GM19468 (cell line): Measurements from ENCODE around the gene KBTBD7.

ENCODE experiments used
- ATAC-seq: cut with Tn5 transposase; IDR thresholded peaks from one replicate; pipeline ENCODE4 v1.9.1; 2021; ENCODE audit warnings: mild to moderate bottlenecking, moderate library complexity, moderate number of reproducible peaks; ENCODE audit not compliant: unreplicated experiment; ENCODE audit errors: extremely low read depth

The KBTBD7 gene, protein sequence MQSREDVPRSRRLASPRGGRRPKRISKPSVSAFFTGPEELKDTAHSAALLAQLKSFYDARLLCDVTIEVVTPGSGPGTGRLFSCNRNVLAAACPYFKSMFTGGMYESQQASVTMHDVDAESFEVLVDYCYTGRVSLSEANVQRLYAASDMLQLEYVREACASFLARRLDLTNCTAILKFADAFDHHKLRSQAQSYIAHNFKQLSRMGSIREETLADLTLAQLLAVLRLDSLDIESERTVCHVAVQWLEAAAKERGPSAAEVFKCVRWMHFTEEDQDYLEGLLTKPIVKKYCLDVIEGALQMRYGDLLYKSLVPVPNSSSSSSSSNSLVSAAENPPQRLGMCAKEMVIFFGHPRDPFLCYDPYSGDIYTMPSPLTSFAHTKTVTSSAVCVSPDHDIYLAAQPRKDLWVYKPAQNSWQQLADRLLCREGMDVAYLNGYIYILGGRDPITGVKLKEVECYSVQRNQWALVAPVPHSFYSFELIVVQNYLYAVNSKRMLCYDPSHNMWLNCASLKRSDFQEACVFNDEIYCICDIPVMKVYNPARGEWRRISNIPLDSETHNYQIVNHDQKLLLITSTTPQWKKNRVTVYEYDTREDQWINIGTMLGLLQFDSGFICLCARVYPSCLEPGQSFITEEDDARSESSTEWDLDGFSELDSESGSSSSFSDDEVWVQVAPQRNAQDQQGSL

DNA sequence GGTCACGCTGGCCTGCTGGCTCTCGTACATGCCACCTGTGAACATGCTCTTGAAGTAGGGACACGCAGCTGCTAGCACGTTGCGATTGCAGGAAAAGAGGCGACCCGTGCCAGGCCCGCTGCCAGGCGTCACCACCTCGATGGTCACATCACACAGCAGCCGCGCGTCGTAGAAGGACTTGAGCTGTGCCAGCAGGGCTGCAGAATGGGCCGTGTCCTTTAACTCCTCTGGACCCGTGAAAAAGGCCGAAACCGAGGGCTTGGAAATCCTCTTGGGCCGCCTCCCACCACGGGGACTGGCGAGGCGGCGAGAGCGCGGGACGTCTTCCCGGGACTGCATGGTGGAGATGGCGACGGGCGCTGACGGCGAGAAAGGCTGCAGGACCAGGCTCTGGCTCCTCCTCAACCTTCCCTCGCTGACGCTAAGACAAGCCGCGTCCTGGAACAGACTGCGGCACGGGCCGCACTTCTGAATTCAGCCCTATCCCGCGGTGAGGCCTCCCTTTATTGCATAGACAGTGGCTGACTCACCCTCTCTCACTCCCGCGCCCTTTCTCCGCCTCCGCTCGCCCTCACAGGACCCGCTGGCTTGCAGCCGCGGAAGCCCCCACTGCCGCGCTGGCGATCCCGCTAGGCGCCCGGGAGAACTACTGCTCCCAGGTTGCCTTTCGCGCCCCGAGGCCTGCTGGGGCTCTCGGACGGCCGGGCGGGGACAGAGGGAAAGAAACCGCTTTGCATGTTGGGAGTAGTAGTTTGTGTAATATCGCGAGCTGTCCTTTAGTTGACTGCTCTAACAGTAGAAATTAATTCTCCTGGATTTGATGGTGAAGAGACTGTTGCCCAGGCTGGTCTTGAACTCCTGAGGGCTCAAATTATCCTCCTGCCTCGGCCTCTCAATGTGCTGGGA, at the start of gene KBTBD7:
TSS of gene KBTBD7 (minus strand) at position 651 of the 906 bp plus-strand sequence. CDS start at position 339, 312 bp downstream.
- ATAC-seq, result peak; percentile 89

DNA sequence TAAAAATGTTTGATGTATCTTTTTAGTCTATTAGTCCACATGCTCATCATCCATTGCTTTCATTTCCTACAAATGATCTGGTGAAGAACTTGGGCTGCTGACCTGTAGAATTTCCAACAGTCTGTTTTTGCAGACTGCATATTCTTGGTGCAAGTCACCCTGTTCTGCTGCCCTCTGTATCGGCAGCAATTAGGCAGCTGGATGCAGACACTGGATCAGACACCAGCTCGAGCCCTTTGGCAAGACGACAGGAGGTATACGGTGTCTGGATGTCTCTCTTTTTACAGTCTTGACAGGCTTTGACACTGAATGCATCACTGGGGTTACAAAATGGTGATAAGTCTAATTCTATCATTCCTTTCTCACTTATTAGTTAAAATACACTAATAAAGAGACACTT, 47.3 kb upstream of the KBTBD7 start:
- ATAC-seq, result no peak

DNA sequence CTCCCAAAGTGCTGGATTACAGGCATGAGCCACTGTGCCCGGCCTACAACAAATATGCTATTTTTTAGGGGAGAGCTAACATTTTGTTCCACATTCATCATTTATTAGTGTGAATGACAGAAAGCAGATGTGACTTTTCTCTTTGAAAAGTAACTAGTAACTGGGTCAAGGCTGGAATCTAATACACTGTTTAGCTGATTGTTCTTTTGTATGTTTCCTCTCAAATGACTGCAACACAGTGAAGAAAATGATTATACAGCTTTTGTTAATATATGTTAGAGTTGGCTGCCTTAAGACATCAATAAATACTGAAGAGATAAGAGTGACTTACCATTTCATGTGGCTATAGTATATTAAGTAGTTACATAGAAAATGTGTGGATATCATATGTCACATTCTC, 42.0 kb upstream of the KBTBD7 start:
- ATAC-seq, result no peak

DNA sequence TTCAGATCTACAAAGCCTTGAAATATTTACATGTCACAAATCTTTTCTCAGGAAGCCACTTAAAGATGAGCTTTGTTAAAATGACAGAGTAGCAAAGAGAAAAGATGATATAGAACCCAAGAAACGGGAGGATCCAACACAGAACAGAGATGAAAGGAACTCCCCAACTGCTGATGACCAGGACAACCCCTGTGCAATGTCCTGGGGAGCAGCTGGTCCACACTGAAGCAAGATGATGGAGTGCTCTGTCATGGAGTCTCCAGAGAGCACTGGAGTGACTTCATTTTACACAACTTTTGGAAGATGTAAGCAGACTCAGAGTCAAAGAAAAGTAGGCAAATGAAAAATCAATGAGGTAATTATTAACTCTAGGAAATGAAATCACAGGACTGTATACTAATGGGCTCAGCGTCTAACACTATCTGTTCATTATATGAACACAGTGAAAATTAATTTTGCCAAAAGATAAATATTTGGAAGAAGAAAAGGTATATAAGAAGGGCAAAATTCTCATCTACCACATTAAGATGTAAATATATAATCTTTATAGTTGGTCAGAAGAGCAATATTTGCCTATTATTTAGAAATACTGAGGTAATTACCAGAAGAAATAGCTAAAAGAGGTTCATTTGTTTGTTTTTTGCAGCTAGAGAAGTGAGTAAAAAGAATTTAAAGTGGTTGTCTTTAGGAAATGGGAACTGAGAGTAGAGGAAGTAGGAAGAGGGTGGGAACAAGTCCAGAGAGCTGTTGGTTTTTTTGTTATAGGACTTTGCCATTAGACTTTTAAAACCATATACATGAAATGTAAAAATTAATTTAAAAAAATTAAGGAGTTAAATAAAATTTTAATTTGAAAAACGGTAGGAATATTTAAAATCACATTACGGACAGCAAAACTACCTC, 38.5 kb upstream of the KBTBD7 start:
- ATAC-seq, result no peak

DNA sequence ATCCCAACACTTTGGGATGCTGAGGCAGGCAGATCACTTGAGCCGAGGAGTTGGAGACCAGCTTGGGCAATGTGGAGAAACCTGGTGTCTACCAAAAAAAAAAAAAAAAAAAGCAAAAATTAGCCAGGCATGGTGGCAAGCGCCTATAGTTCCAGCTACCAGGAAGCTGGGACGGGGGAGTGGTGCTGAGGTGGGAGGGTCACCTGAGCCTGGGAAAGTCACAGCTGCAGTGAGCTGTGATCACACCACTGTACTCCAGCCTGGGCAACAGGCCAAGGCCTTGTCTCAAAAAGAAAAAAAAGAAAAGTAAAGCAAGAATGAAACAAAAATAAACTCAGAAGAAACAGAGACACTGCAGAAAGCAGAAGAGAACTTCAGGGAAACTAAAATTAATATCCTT, 37.4 kb upstream of the KBTBD7 start:
- ATAC-seq, result no peak

DNA sequence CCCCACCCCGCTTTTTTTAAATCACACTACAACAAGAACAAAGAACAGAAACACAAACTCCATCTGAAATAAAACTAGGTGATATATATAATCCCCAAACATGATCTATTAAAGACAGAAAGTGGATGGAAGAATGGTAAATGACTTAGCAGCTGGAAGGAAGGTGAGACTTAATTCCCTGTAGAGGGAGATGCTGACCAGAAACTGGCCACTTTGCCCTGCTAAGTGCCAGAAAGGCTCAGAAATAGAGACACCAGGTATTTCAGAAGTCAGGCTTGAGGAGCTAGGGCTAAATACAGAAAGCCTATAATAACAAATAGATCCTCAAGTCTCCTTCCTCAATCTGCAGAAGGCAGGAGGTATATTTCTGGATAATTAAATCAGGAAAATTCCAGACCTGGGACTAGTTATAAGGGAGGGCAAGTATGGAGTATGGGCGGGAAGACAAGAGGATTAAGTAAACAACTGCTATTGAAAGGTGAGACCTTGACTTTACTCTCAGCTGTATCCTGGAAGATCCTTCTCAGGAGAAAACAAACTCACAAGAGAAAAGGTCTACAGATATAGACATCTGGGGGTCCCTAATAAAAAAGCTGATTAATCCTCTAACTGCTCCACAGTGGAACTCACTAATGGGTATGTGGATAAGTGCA, 36.8 kb upstream of the KBTBD7 start:
- no peak for ATAC-seq

DNA sequence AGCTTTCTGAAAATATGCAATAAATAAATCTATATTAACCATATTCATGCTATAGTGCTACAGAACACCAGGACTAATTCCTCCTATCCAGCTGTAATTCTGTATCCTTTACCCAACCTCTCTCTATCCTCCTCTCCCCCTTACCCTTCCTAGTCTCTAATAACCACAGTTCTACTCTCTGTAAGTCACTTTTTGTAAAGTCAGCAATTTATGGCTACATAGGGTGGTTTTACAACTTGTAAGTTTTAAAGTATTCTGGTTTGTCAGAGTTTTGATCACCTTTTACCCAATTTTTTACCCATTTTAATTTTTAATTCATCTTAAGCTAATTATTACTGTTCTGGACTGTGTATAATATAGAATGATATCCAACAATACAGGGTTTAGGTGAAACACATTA, 35.0 kb upstream of the KBTBD7 start:
- no peak for ATAC-seq

DNA sequence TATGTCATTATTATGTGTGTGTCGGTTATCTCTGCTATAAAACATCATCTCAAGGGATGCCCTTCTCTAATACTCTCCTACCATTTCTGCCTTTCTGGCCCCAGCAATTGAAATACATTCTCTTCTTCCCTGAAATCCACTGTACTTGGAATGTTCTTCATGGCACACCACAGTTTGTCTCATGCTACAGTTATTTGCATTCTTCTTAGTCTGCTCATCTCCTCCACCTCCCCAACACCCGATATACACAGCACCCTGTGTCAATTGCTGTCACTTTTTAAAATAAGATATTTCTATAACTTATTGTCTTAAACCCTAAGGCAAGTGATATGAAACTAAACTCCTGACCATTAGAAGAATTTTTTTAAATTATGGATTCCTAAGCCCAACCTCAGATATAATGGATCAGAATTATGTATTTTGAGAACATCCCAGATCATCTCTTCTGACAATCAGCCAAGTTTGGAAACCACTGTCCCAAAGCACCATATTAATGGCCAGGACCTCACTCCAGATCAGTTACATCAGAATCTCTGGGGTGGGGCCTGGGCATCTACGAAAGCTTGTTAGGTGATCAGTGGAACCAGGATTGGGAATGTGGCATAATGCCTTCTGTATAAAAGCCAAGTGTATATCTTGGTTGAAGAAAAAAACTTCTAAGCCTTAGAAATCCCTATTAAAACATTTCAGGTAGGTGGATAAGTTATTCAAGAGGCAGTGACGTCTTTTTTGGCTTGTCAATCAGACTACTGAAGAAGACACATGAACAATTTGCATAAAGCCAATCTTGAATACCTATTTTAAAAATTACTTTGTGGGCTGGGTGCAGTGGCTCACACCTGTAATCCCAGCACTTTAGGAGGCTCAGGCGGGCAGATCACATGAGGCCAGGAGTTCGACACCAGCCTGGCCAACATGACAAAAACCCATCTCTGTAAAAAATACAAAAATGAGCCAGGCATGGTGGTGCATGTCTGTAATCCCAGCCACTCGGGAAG, 30.0 kb upstream of the KBTBD7 start:
- no peak for ATAC-seq

DNA sequence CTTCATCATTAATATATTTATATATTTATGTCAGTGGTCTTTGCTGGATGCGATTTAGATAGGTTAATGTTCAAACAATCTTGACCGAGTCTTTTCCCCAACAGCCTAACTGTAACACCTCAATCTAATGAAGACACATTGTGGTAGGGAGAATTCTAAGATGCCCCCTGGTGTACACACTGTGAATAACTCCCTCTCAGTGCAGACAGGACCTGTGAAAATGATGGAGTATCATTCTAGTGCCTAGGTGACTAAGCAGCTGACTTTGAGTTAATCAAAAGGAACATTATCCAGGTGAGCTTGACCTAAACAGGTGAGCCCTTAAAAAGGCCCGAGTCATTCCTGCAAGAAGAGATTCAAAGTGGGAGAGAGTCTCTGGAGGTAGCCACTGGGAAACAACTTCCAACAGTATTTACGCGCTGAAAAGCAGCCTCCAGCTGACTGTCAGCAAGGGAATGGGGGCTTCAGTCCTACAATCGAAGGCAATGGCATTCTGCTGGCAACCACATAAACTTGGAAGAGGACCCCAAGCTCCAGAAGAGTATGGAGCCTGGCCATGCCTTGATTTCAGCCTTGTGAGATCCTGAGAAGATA, 28.0 kb upstream of the KBTBD7 start:
- ATAC-seq, result no peak

DNA sequence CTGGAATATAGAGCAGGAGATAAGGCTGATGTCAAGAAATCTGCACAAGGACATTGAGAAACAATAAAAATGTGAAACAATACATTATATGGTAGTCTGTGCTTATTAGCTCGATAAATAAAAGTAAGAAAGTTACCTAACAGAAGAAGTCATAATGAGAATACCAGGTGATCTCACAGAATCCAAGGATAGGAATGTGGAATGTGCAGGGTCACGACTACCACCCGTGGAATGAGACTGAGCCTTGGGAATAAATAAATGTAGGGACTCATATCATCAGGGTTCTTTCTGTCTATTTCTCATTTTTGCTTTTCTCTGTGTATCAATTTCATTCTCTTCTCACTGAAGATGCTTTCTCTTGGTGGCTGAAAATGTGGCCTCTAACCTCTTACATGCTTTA, 26.0 kb upstream of the KBTBD7 start:
- no peak for ATAC-seq

DNA sequence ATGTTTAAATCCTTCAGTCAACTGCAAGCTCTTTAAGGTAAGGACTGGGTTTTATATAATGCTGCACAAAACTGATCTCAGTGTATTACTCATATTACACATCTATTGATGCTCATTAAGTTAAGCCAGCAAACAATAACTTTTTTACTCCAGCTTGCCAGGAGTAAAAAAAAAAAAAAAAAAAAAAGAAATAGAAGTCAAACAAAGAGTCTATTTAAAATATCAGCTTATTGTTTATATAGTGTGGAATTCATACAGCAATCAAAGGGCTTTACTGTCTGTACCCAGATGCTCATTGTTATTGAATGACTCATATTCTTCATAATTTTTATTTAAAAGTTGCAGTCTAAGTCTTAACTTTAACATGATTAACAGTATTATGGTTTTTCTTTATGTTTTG, 21.8 kb upstream of the KBTBD7 start:
- ATAC-seq, result no peak

DNA sequence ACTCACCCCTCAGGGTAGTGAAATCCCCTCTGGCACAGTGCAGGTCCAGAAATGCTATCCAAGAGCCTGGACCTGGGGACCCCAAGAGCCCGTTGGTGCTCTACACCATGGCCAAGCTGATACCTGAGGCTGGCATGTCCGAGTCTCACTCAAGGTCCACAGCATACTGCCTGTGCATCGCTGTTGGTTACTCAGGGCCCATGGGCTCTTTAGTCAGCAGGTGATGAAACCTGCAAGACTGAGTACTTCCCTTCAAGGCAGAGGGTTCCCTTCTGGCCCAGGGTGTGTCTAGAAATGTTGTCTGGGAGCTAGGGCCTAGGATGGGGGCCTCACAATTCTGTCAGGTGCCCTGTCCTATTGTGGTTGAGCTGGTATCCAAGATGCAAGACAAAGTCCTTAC, 19.6 kb upstream of the KBTBD7 start:
- no peak for ATAC-seq

DNA sequence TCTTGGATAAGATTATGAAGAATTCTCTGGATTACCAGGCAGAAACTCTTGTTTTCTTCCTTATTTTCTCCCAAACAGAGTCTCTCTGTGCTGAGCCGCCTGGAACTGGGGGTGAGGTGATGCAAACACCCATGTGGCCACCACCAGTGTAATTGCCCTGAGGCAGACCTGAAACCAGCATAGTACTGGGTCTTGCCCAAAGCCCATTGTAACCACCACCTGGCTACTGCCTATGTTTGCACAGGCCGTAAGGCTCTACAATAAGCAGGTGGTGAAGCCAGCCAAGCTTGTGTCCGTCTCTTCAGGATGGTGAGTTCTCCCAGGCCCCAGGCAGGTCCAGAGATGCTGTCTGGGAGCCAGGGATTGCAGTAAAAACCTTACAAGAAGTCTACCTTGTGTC, 18.9 kb upstream of the KBTBD7 start:
- ATAC-seq, result no peak

DNA sequence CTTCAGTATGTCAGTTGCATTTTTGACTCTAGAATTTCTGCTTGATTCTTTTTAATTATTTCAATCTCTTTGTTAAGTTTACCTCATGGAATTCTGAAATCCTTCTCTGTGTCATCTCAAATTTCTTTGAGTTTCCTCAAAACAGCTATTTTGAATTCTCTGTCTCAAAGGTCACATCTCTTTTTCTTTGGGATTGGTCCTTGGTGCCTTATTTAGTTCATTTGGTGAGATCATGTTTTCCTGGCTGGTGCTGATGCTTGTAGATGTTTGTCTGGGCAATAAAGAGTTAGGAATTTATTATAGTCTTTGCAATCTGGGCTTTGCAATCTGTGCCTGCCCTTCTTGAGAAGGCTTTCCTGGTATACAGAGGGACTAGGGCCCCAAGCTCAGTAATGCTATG, 18.5 kb upstream of the KBTBD7 start:
- ATAC-seq, result no peak

DNA sequence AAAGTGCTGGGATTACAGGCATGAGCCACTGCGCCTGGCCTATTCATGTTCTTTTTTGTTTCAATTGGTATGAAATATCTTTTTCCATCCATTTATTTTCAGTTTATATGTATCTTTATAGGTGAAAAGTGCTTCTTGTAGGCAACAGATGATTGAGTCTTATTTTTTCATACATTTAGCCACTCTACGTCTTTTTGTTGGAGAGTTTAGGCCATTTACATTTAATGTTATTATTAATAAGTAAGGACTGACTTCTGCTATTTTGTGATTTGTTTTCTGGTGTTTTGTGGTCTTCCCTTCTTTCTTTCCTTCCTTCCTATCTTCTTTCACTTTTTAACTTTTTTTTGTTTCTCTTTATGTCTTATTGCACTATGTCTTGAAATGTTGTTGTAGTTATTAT, 16.7 kb upstream of the KBTBD7 start:
- ATAC-seq, result no peak

DNA sequence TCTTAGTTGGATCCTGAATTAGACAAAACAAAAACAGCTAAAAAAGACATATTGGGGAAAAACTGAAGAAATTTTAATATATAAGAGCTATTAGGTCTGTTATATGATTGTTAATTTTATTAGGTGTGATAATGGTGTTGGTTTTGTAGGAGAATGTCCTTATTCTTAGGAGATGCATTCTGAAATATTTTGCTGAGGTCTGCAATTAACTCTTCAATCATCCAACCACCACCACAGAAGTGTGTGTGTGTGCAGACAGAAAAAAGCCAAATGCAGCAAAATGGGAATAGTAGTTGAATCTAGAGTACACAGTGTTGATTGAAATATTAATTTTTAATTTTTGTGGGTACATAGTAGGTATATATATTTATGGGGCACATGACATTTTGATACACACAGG, 12.1 kb upstream of the KBTBD7 start:
- no peak for ATAC-seq

DNA sequence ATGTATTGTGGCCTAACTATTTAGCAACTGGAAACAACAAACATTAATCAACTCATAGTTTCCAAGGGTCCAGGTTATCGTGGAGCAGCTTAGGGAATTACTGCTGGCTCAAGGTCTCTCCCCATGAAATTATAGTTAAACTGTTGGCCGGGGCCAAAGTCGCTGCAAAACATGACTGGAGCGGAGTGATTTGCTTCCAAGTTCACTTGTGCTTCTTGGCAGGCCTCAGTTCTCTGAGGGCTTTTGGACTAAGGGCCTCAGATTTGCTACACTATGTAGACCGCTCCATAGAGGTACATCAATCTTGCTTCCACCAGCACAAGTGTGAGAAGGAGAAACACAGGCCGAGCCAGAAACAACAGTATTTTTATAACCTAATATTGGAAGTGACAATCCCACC, 9.4 kb upstream of the KBTBD7 start:
- no peak for ATAC-seq

DNA sequence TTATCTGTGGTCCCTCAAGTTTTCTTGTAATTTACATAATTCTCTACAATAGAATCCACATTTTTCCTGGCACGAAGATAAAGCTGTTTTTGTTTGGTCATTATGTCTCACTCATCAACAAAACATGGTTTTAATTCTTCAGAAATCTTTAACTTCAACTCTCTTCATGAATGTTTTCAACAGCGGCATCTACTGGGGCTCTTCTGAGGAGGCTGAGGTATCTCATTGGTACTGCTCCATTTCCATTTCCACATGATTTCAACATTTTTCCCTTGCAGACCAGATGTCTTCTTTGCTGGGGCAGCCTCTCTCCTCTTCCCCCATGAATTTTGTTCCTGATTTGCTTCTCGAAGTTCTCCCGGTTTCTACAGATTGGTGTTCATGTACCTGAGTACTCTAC, 5.8 kb upstream of the KBTBD7 start:
- ATAC-seq, result no peak
